NT2/D1 (cell line): ENCODE measurements around the gene URGCP.

Experiments used
- DNase-seq: peaks from one replicate; pipeline ENCODE4 v3.0.0-alpha.2; 2011; ENCODE audit warnings: low read depth, low spot score
- H3K27me3 ChIP-seq: 2 replicates; pipeline ENCODE4 v1.6.0; 2011; ENCODE audit warnings: mild to moderate bottlenecking; ENCODE audit not compliant: insufficient read length, insufficient read depth
- H3K36me3 ChIP-seq: 2 replicates; pipeline ENCODE4 v1.6.1; 2011; ENCODE audit warnings: mild to moderate bottlenecking, low read length, mixed read lengths; ENCODE audit not compliant: insufficient read depth, insufficient read length
- H3K4me1 ChIP-seq: 2 replicates; pipeline ENCODE4 v1.5.1; 2011; ENCODE audit not compliant: insufficient read depth, insufficient read length
- H3K4me3 ChIP-seq: 2 replicates; pipeline ENCODE4 v1.5.1; 2011; ENCODE audit warnings: low read depth; ENCODE audit not compliant: insufficient read length
- H3K9ac ChIP-seq: 2 replicates; pipeline ENCODE4 v1.6.0; 2011; ENCODE audit warnings: low read depth; ENCODE audit not compliant: insufficient read length
- H3K9me3 ChIP-seq: 2 replicates; pipeline ENCODE4 v1.5.1; 2011; ENCODE audit warnings: mild to moderate bottlenecking, low read length; ENCODE audit not compliant: insufficient read depth
- SUZ12 ChIP-seq: IDR thresholded peaks from 2 replicates; pipeline ENCODE4 v1.6.1; 2011; ENCODE audit not compliant: insufficient read length, insufficient read depth; ENCODE audit errors: extremely low read depth
- YY1 ChIP-seq: IDR thresholded peaks from 2 replicates; pipeline ENCODE4 v1.6.1; 2011; ENCODE audit not compliant: insufficient read length, insufficient read depth
- ZNF274 ChIP-seq: IDR thresholded peaks from 2 replicates; pipeline ENCODE4 v1.6.1; 2011; ENCODE audit warnings: mild to moderate bottlenecking, low read depth, low read length

The URGCP gene

DNA sequence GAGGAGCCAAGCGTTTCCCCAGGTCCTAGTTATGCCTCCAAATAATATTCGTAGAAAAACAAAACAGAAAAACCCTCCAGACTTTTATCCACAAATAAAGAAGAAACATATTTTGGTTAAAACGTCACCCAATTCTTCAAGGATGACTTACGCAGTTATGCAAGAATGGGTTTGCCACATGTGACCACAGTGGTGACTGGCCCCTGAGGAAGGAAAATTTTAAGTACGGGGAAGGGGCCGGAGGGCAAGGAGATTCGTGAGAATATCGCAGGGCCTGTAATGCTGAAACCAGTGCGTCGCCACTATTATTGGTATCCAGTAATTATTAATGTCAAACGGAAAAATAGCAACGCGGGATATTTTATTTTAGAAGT, 36.5 kb downstream of the URGCP start:
- H3K9ac ChIP-seq: no peak overlapping the region
- no peak for DNase-seq
- H3K9me3 ChIP-seq: peaks cover 16% of the 10 kb centered on the region
- H3K4me1 ChIP-seq: peaks cover 7% of the 10 kb centered on the region
- H3K36me3 ChIP-seq: peaks cover 28% of the 10 kb centered on the region
- H3K4me3 ChIP-seq: peak overlapping the region; percentile 27
- H3K27me3 ChIP-seq: peaks cover 5% of the 10 kb centered on the region
- no peak for TF ChIP-seq SUZ12
- no peak for TF ChIP-seq YY1
- TF ChIP-seq ZNF274: no peak

- DNase-seq: peak; percentile 99
- peaks cover 28% of the 10 kb centered on the region for H3K36me3 ChIP-seq
- peak; percentile 90 for TF ChIP-seq YY1
- TF ChIP-seq ZNF274: no peak
- H3K9me3 ChIP-seq: peaks cover 16% of the 10 kb centered on the region
- H3K9ac ChIP-seq: peak within 1 kb of the TSS; percentile 88
- H3K4me1 ChIP-seq: peaks cover 7% of the 10 kb centered on the region
- H3K4me3 ChIP-seq: peak within 1 kb of the TSS; percentile 91
- peaks cover 5% of the 10 kb centered on the region for H3K27me3 ChIP-seq
Measured at GRCh38 chr7:43869006-43869866, 37.2 kb downstream of the URGCP start, which contains the start of gene MRPS24. Gene MRPS24, minus strand, starts transcription at chr7:43869517. Its CDS starts 22 bp downstream, at chr7:43869495.

DNA sequence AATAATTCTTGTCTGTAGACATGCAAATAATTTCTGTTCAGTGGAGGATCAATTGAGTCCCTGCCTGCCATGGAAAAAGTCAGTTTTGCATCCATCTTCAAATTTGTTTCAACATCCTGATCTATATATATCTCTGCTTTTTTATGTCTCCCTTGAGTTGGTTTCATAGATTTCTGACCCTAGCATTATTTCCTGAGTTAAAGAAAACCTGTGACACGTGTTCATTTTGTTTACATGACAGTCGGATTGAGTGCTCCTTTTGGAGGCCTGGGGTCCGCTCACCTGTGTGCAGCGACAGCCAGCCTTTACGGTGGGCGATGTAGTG, 37.8 kb downstream of the URGCP start:
- DNase-seq: no peak
- peaks cover 28% of the 10 kb centered on the region for H3K36me3 ChIP-seq
- peak overlapping the region; percentile 91 for H3K4me3 ChIP-seq
- peaks cover 7% of the 10 kb centered on the region for H3K4me1 ChIP-seq
- H3K9ac ChIP-seq: peak overlapping the region; percentile 88
- H3K27me3 ChIP-seq: peaks cover 5% of the 10 kb centered on the region
- no peak for TF ChIP-seq YY1
- TF ChIP-seq ZNF274: no peak
- no peak for TF ChIP-seq SUZ12
- peaks cover 16% of the 10 kb centered on the region for H3K9me3 ChIP-seq

GRCh38 chr7:43868181-43868580, 38.2 kb downstream of the URGCP start:
- DNase-seq: no peak
- Histone ChIP-seq H3K4me1 (peaks cover 7% of the 10 kb centered on the region), H3K27me3 (peaks cover 5% of the 10 kb centered on the region), H3K9ac (peak overlapping the region; percentile 88), H3K36me3 (peaks cover 28% of the 10 kb centered on the region), H3K4me3 (peak overlapping the region; percentile 91), H3K9me3 (peaks cover 16% of the 10 kb centered on the region)
- TF ChIP-seq YY1 (no peak), SUZ12 (no peak), ZNF274 (no peak)

DNA sequence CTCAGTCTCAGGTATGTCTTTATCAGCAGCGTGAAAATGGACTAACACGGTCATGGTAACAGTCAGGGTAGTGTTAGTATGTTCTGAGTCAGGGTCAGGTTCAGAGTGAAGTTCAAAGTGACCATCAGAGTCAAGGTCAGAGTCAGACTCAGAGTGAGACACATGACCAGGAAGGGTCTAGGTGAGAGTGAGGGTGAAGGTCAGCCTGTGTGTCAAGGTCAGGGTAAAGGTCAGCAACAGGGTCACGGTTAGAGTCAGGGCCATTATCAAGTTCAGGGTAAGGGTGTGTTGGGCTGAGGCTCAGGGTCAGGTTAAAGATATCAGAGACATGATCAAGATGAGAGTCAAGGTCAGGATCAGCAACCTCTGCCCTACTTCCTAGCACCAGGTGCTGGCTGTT, 41.1 kb downstream of the URGCP start:
- H3K36me3 ChIP-seq: peaks cover 28% of the 10 kb centered on the region
- H3K9ac ChIP-seq: no peak overlapping the region
- peaks cover 5% of the 10 kb centered on the region for H3K9me3 ChIP-seq
- DNase-seq: no peak
- no peaks in the 10 kb centered on the region for H3K4me1 ChIP-seq
- no peak for TF ChIP-seq SUZ12
- no peak for TF ChIP-seq ZNF274
- TF ChIP-seq YY1: no peak
- H3K27me3 ChIP-seq: peaks cover 2% of the 10 kb centered on the region
- no peak overlapping the region for H3K4me3 ChIP-seq

- no peak for TF ChIP-seq ZNF274
- TF ChIP-seq YY1: no peak
- TF ChIP-seq SUZ12: no peak
- H3K4me1 ChIP-seq: no peaks in the 10 kb centered on the region
Measured at GRCh38 chr7:43864126-43864525, 42.3 kb downstream of the URGCP start.

GRCh38 chr7:43856996-43857395, 49.4 kb downstream of the URGCP start:
- Histone ChIP-seq H3K9ac (no peak overlapping the region), H3K4me1 (no peaks in the 10 kb centered on the region), H3K36me3 (no peaks in the 10 kb centered on the region), H3K4me3 (no peak overlapping the region), H3K9me3 (peaks cover 11% of the 10 kb centered on the region; the same call in 1 of the 2 replicates), H3K27me3 (no peaks in the 10 kb centered on the region)
- no peak for DNase-seq
- TF ChIP-seq SUZ12 (no peak), ZNF274 (no peak), YY1 (no peak)

More at GRCh38 chr7:43864126-43864525, 42.3 kb downstream of the URGCP start:
- no peaks in the 10 kb centered on the region for H3K27me3 ChIP-seq
- H3K9ac ChIP-seq: no peak overlapping the region
- peaks cover 28% of the 10 kb centered on the region for H3K36me3 ChIP-seq
- DNase-seq: no peak
- H3K4me3 ChIP-seq: no peak overlapping the region
- peaks cover 6% of the 10 kb centered on the region; the same call in 1 of the 2 replicates for H3K9me3 ChIP-seq
